Measurements from ENCODE around the gene DDX10. TPM values are rescaled to one million over a fixed set of nuclear protein-coding genes. Genes with fewer than 3 reads are reported as not detected.

The DDX10 gene
- total RNA-seq, 2 donors from 2014 or later, result 8.0 to 28.2 TPM

DNA sequence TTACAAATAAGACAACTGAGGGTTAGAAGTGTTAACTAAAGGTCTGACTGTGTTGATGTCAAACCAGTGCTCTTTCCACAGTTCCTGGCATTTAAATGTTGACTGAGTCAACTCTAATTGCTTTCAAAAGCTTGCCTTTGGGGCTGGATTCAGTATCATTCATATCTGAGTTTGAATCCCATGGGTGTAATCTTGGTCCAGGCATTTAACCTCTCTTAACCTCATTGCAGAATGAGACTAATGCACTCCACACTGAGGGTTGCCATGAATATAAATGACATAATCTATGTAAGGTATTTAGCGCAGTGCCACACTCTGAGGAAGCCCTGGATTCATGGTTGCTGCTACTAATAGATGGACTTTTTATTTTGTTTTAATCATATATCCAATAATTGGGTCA is 274.3 kb downstream of the DDX10 start:
- Histone ChIP-seq H3K36me3 (peaks cover 11% of the 10 kb centered on the region), H3K9me3 (no peaks in the 10 kb centered on the region), H3K4me3 (no peak overlapping the region), H3K27ac (no peak overlapping the region), H3K4me1 (ENCODE audit: control insufficient read depth in 1 of 2, low read depth in 2 of 2) (no peaks in the 10 kb centered on the region), H3K27me3 (replicated peaks; ENCODE audit: insufficient read depth) (no peaks in the 10 kb centered on the region)
- ATAC-seq (ENCODE audit: insufficient number of reproducible peaks, low FRiP score, low read depth), result no peak
- no peak for DNase-seq (ENCODE audit: low spot score)
- TF ChIP-seq, protein P1, sequence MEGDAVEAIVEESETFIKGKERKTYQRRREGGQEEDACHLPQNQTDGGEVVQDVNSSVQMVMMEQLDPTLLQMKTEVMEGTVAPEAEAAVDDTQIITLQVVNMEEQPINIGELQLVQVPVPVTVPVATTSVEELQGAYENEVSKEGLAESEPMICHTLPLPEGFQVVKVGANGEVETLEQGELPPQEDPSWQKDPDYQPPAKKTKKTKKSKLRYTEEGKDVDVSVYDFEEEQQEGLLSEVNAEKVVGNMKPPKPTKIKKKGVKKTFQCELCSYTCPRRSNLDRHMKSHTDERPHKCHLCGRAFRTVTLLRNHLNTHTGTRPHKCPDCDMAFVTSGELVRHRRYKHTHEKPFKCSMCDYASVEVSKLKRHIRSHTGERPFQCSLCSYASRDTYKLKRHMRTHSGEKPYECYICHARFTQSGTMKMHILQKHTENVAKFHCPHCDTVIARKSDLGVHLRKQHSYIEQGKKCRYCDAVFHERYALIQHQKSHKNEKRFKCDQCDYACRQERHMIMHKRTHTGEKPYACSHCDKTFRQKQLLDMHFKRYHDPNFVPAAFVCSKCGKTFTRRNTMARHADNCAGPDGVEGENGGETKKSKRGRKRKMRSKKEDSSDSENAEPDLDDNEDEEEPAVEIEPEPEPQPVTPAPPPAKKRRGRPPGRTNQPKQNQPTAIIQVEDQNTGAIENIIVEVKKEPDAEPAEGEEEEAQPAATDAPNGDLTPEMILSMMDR (IDR thresholded peaks at IDR 0.05), result no peak

DNA sequence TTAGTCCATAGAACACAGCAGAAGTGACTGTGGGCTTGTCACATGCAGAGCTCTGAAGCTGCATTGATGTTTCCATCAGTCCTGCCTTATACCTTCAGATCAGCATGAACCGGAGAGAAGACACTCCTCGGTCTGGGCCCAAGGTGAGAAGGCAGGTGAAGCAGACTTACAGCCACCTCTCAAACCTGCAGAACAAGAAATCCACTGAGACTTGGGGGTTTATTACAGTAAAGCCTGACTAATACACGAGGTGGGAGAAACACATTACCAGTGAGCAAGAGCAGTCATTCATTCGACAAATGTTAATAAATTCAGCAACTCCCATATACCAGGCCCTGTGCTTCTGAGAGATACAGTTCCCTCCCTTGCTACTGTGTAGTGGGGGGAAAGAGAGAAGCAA is 279.0 kb downstream of the DDX10 start:
- TF ChIP-seq, protein P1 (IDR thresholded peaks at IDR 0.05), result no peak
- ATAC-seq (ENCODE audit: insufficient number of reproducible peaks, low FRiP score, low read depth), result no peak
- no peaks in the 10 kb centered on the region for H3K9me3 ChIP-seq
- no peak overlapping the region for H3K4me3 ChIP-seq
- DNase-seq (ENCODE audit: low spot score), result no peak
- no peaks in the 10 kb centered on the region for H3K4me1 ChIP-seq (ENCODE audit: control insufficient read depth in 1 of 2, low read depth in 2 of 2)
- no peak overlapping the region for H3K27ac ChIP-seq
- H3K27me3 ChIP-seq (replicated peaks; ENCODE audit: insufficient read depth), result no peaks in the 10 kb centered on the region
- H3K36me3 ChIP-seq, result peaks cover 11% of the 10 kb centered on the region

DNA sequence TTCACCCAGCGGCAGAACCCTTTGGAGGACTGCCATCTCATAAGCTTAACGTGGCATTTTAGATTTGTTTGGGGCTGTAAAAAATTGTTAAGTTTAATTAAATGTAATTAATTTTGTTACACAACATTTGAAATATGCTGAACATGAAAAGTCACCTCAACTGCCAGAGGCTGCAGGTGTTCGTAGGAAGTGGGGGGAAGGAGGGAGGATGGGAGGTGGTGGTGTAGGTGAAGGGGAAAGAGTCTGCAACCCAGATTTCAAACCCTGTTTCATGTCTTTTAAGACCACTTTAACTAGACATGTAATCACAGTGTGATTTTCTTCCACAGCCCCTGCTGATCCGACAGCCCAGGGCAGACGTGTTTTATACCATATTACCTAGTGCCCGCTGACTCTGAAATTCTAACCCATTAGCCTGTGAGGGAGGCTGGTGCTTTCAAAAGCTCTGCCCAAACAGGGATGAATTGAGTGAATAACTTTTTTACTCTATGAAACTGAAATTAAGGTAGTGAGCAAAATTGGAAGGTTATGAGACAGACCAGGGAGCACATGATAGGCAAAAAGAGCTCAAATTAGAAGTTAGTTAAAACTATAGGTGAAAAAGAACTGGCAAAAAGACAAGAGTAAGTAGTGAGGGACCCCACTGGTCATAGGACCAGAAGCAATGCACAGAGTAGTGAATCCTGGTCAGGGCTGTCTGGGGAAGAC is 279.8 kb downstream of the DDX10 start:
- Histone ChIP-seq H3K9me3 (no peaks in the 10 kb centered on the region), H3K36me3 (peaks cover 11% of the 10 kb centered on the region), H3K27ac (no peak overlapping the region), H3K27me3 (replicated peaks; ENCODE audit: insufficient read depth) (no peaks in the 10 kb centered on the region), H3K4me1 (ENCODE audit: control insufficient read depth in 1 of 2, low read depth in 2 of 2) (no peaks in the 10 kb centered on the region), H3K4me3 (no peak overlapping the region)
- TF ChIP-seq, protein P1 (IDR thresholded peaks at IDR 0.05), result no peak
- ATAC-seq (ENCODE audit: insufficient number of reproducible peaks, low FRiP score, low read depth) (no peak), DNase-seq (ENCODE audit: low spot score) (no peak)

DNA sequence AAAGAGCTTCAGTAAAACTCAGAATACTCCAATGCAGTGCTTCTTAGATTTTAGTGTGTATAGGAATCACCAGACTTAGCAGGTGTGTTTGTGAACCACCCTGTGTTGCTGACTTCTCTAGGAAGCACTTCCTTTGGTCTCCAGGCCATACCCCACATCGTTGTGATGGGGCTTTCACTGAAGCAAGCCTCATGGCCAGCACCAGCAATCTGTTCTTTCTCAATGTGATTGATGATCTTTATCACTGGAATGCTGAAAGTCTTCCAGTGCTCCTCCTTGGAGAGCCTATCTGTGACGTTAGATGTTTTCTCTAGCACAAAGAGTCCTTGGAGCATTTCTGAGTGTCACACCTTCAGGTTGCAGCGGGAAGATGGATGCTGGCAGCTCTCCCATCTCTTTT is 280.5 kb downstream of the DDX10 start:
- Histone ChIP-seq H3K27ac (no peak overlapping the region), H3K4me1 (ENCODE audit: control insufficient read depth in 1 of 2, low read depth in 2 of 2) (no peaks in the 10 kb centered on the region), H3K36me3 (peaks cover 7% of the 10 kb centered on the region), H3K27me3 (replicated peaks; ENCODE audit: insufficient read depth) (no peaks in the 10 kb centered on the region), H3K9me3 (no peaks in the 10 kb centered on the region), H3K4me3 (no peak overlapping the region)
- ATAC-seq (ENCODE audit: insufficient number of reproducible peaks, low FRiP score, low read depth), result no peak
- TF ChIP-seq, protein P1 (IDR thresholded peaks at IDR 0.05), result no peak
- no peak for DNase-seq (ENCODE audit: low spot score)

DNA sequence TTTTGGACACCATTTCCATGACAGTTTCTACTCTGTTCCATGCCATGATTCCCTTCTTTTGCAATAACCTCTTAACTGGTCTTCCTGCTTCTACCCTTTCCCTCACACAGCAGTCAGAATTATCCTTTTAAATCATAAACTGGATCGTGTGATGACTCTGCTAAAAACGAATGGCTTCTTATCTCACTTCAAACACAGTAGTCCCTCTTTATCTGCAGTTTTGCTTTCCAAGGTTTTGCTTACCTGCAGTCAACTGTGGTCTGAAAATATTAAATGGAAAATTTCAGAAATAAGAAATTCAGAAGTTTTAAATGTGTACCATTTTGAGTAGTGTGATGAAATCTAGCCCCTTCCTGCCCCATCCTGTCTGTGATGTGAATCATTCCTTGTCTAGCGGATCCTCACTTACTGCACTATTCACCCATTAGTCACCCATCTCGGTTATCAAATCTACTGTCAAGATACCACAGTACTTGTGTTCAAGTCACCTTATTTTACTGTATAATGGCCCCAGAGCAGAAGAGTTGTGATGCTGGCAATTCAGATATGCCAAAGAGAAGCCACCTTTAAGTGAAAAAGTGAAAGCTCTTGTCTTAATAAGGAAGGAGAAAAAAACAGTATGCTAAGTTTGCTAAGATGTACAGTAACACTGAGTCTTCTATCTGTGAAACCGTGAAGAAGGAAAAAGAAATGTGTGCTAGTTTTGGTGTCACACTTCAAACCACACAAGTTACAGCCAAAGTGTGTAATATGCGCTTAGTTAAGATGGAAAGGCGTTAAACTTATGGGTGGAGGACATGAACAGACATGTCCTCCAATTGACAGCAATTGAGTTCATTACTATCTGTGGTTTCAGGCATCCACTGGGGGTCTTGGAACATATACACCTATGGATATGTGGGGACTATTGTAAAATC is 283.0 kb downstream of the DDX10 start:
- Histone ChIP-seq H3K9me3 (no peaks in the 10 kb centered on the region), H3K4me1 (ENCODE audit: control insufficient read depth in 1 of 2, low read depth in 2 of 2) (no peaks in the 10 kb centered on the region), H3K27me3 (replicated peaks; ENCODE audit: insufficient read depth) (no peaks in the 10 kb centered on the region), H3K27ac (no peak overlapping the region), H3K36me3 (no peaks in the 10 kb centered on the region), H3K4me3 (no peak overlapping the region)
- DNase-seq (ENCODE audit: low spot score) (no peak), ATAC-seq (ENCODE audit: insufficient number of reproducible peaks, low FRiP score, low read depth) (no peak)
- TF ChIP-seq, protein P1 (IDR thresholded peaks at IDR 0.05), result no peak
